Cerebellar nuclear complex (tissue), 1 donor: ENCODE results near the gene MIEF1.

Experiments used
- DNase-seq, 2 experiments: peaks; one replicate each; lab custom pipeline; 2025; lab: John Stamatoyannopoulos, UW

MIEF1 gene

DNA sequence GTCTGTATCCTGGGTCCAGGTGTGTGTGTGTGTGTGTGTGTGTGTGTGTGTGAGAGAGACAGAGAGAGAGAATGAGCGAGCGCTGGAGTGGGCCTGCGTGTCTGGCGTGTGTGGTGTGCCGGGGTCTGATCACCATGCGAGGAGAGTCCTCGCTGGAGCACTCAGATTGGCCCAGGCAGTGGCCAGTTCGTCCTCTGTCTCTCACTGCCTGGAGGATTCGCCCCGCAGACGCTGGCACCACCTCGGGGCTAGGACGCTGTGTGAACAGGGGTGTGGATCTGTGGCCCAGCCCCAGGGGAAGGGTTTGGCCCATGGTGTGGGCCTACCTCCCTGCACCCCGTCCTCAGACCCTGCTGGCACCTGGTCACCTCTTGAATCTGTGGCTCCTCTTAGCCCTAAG, 56.9 kb downstream of the MIEF1 start:
- DNase-seq: no peak

- DNase-seq: no peak
Measured at GRCh38 chr22:39559456-39560105, 57.5 kb downstream of the MIEF1 start.

- DNase-seq: no peak
Measured at GRCh38 chr22:39560127-39560526, 58.0 kb downstream of the MIEF1 start.

DNA sequence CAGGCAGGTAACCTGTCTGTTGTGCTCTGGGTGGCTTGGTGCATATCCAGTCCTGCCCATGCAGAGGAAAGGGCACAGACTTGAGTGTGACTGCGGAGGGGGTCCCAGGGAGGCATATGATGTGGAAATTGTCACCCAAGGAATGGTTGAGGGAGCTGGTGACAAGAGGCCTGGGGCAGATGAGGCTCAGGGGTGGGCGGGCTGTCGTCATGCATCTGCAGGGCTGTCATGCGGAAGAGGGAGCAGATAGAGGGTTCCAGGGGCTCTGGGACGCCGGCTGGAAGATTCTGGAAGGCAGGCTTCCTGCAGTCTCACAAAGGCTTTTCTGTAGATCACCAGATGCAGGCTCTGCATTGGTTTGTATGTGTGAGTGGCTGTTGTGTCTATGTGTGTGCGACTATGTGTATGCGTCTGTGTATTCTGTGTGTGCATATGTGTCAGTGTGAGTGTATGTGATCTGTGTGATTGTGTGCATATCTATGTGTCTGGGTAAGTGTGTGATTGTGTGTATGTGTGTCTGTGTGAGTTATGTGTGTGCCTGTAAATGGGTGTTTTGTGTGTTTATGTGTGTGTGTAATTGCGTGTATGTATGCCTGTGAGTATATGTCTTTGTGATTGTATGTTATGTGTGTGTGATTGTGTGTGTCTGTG, 60.9 kb downstream of the MIEF1 start:
- no peak for DNase-seq

- no peak for DNase-seq
Measured at GRCh38 chr22:39563571-39564428, 61.7 kb downstream of the MIEF1 start.

GRCh38 chr22:39565414-39565944, 63.4 kb downstream of the MIEF1 start:
- no peak for DNase-seq

GRCh38 chr22:39567135-39567946, 65.3 kb downstream of the MIEF1 start:
- no peak for DNase-seq
